GM18873 (cell line): ENCODE data around the gene WDR70.
"Not testable (repeated sequence)": the region's sequence is repeated elsewhere in the genome, so short reads cannot be mapped to it uniquely, and the experiment has no call there.

Source experiments
- ATAC-seq: cut with Tn5 transposase; IDR thresholded peaks from one replicate; pipeline ENCODE4 v1.9.1; 2021; ENCODE audit warnings: mild to moderate bottlenecking, moderate library complexity, moderate number of reproducible peaks; ENCODE audit not compliant: unreplicated experiment, low FRiP score

The WDR70 gene

GRCh38 chr5:37451991-37452390 lies 72.9 kb downstream of the WDR70 start:
- not testable (repeated sequence) for ATAC-seq

GRCh38 chr5:37453252-37453651 lies 74.1 kb downstream of the WDR70 start:
- not testable (repeated sequence) for ATAC-seq

- ATAC-seq: not testable (repeated sequence)
These were observed 75.4 kb downstream of the WDR70 start for GRCh38 chr5:37454402-37455055.

GRCh38 chr5:37463191-37464051 lies 84.3 kb downstream of the WDR70 start:
- ATAC-seq: not testable (repeated sequence)

GRCh38 chr5:37464581-37464980 lies 85.5 kb downstream of the WDR70 start:
- ATAC-seq: not testable (repeated sequence)

GRCh38 chr5:37469383-37469782 lies 90.3 kb downstream of the WDR70 start:
- ATAC-seq: not testable (repeated sequence)

GRCh38 chr5:37471666-37472197 lies 92.6 kb downstream of the WDR70 start:
- no peak for ATAC-seq

- no peak for ATAC-seq
These were observed 98.3 kb downstream of the WDR70 start for GRCh38 chr5:37477426-37477825.

- no peak for ATAC-seq
These were observed 99.2 kb downstream of the WDR70 start for GRCh38 chr5:37478121-37478894.

- not testable (repeated sequence) for ATAC-seq
These were observed 102.3 kb downstream of the WDR70 start for GRCh38 chr5:37481395-37481794.

GRCh38 chr5:37490120-37490810 lies 111.1 kb downstream of the WDR70 start:
- ATAC-seq: no peak

- ATAC-seq: no peak
These were observed 111.8 kb downstream of the WDR70 start for GRCh38 chr5:37490931-37491330.

- no peak for ATAC-seq
These were observed 113.8 kb downstream of the WDR70 start for GRCh38 chr5:37492778-37493555.

- ATAC-seq: no peak
These were observed 115.6 kb downstream of the WDR70 start for GRCh38 chr5:37494756-37495155.

GRCh38 chr5:37495210-37495609 lies 116.1 kb downstream of the WDR70 start:
- ATAC-seq: no peak

GRCh38 chr5:37495668-37496347 lies 116.7 kb downstream of the WDR70 start:
- ATAC-seq: no peak

- no peak for ATAC-seq
These were observed 117.9 kb downstream of the WDR70 start for GRCh38 chr5:37496902-37497445.

- no peak for ATAC-seq
These were observed 122.0 kb downstream of the WDR70 start for GRCh38 chr5:37501152-37501551.

GRCh38 chr5:37506241-37506640 lies 127.1 kb downstream of the WDR70 start:
- no peak for ATAC-seq
